Endothelial cell of umbilical vein (primary cell): ENCODE measurements around the gene TENT4B. TPM values are rescaled to one million over a fixed set of nuclear protein-coding genes. Genes with fewer than 3 reads are reported as not detected.

ENCODE experiments used
- BruUV-seq: library from RNA; stranded (reverse); fragments of 400-500 nt; replicated peaks from 2 replicates; lab custom pipeline; 2021; lab: Mats Ljungman, UMichigan
- CTCF ChIA-PET: fragments of 300-600, 350-600 bp; sonication (Branson Sonifier 250); formaldehyde crosslinking; loops from one replicate; lab custom pipeline; 2021; ENCODE audit warnings: antibody characterized with exemption, inconsistent platforms; lab: Charles Lee
- POLR2A ChIA-PET: fragments of 300-600, 350-600 bp; sonication (Branson Sonifier 250); formaldehyde crosslinking; loops from one replicate; lab custom pipeline; 2021; ENCODE audit warnings: antibody characterized with exemption, inconsistent platforms; lab: Charles Lee
- DNase-seq: peaks from one replicate; pipeline ENCODE4 v3.0.0-alpha.2; 2011; ENCODE audit warnings: low read depth, low spot score
- FAIRE-seq: peaks from 2 replicates; lab custom pipeline; 2011; peaks lifted over from hg19 to GRCh38; lab: Jason Lieb, UNC
- H2AFZ ChIP-seq: 2 replicates; pipeline ENCODE4 v1.6.0; 2012; ENCODE audit warnings: low read depth, low read length, control low read depth, inconsistent platforms
- H3K27ac ChIP-seq: 2 replicates; pipeline ENCODE4 v1.5.1; 2011; ENCODE audit warnings: low read depth, mild to moderate bottlenecking, control low read depth, low read length, moderate library complexity; ENCODE audit not compliant: insufficient read depth
- H3K27me3 ChIP-seq, 2 experiments: 2 replicates each; pipeline versions ENCODE4 v1.6.0 to v1.6.1; 2011; ENCODE audit warnings: low read length in 2 of 2, mixed read lengths in 1 of 2; ENCODE audit not compliant: control insufficient read depth in 2 of 2, insufficient read depth in 2 of 2
- H3K36me3 ChIP-seq, 2 experiments: 2 replicates in 1 of 2; 3 replicates in 1 of 2; pipeline ENCODE4 v1.5.1; 2011; ENCODE audit warnings: low read length in 2 of 2, mild to moderate bottlenecking in 1 of 2, moderate library complexity in 1 of 2; ENCODE audit not compliant: control insufficient read depth in 2 of 2, insufficient read depth in 2 of 2; ENCODE audit errors: extremely low read depth in 1 of 2
- H3K4me1 ChIP-seq: 3 replicates; pipeline ENCODE4 v1.5.1; 2011; ENCODE audit warnings: mild to moderate bottlenecking, low read length; ENCODE audit not compliant: control insufficient read depth, insufficient read depth; ENCODE audit errors: extremely low read depth
- H3K4me2 ChIP-seq: 2 replicates; pipeline ENCODE4 v1.6.1; 2011; ENCODE audit warnings: low read length, control low read depth, mixed read lengths; ENCODE audit not compliant: insufficient read depth
- H3K4me3 ChIP-seq, 3 experiments: fragments of 200-600 bp in 1 of 3; sonication (generic), shearing (Covaris generic) in 1 of 3; replicated peaks in 1 of 3; 2 replicates each; pipeline ENCODE4 v1.5.1; 2011 to 2016; ENCODE audit warnings: control low read depth in 3 of 3, low read length in 3 of 3, mild to moderate bottlenecking in 2 of 3, inconsistent platforms in 1 of 3, low read depth in 1 of 3, moderate library complexity in 1 of 3; ENCODE audit not compliant: insufficient read depth in 1 of 3
- H3K79me2 ChIP-seq: 2 replicates; pipeline ENCODE4 v1.6.0; 2012; ENCODE audit warnings: low read length, inconsistent platforms; ENCODE audit not compliant: control insufficient read depth, insufficient read depth
- H3K9ac ChIP-seq: replicated peaks from 2 replicates; pipeline ENCODE3; 2011; ENCODE audit warnings: low read length, control low read depth; ENCODE audit not compliant: insufficient read depth; ENCODE audit errors: extremely low read depth
- H3K9me1 ChIP-seq: replicated peaks from 3 replicates; pipeline ENCODE4 v1.6.0; 2011; ENCODE audit warnings: mild to moderate bottlenecking, low read length; ENCODE audit not compliant: control insufficient read depth, insufficient read depth; ENCODE audit errors: extremely low read depth
- H3K9me3 ChIP-seq: replicated peaks from 2 replicates; pipeline ENCODE4 v1.5.1; 2012; ENCODE audit warnings: low read length, inconsistent platforms; ENCODE audit not compliant: control insufficient read depth, insufficient read depth
- H4K20me1 ChIP-seq: replicated peaks from 2 replicates; pipeline ENCODE3; 2011; ENCODE audit warnings: mild to moderate bottlenecking, low read length; ENCODE audit not compliant: control insufficient read depth, insufficient read depth; ENCODE audit errors: extremely low read depth
- CTCF ChIP-seq, 2 donors: IDR thresholded peaks; 1 replicate in 1 of 2; 2 replicates in 1 of 2; pipeline ENCODE4 v1.5.1; 2011; ENCODE audit warnings: low read length in 2 of 2, mild to moderate bottlenecking in 2 of 2, moderate library complexity in 2 of 2, control low read depth in 1 of 2, inconsistent platforms in 1 of 2, low read depth in 1 of 2; ENCODE audit not compliant: insufficient read depth in 1 of 2; ENCODE audit errors: extremely low read depth in 1 of 2
- EZH2 ChIP-seq: IDR thresholded peaks from 2 replicates; pipeline ENCODE4 v1.6.1; 2012; ENCODE audit warnings: borderline replicate concordance, low read depth, mild to moderate bottlenecking, moderate library complexity, low read length, inconsistent platforms; ENCODE audit not compliant: severe bottlenecking
- FOS ChIP-seq: IDR thresholded peaks from 2 replicates; pipeline ENCODE4 v1.6.1; 2011; ENCODE audit warnings: mild to moderate bottlenecking, low read length, moderate library complexity, borderline replicate concordance; ENCODE audit not compliant: insufficient read depth
- GATA2 ChIP-seq: IDR thresholded peaks from 2 replicates; pipeline ENCODE4 v1.7.0; 2011; ENCODE audit warnings: low read depth, mild to moderate bottlenecking, moderate library complexity, mixed read lengths, low read length; ENCODE audit not compliant: insufficient read length, insufficient read depth
- JUN ChIP-seq: IDR thresholded peaks from 2 replicates; pipeline ENCODE4 v1.6.1; 2011; ENCODE audit warnings: borderline replicate concordance, low read depth; ENCODE audit not compliant: insufficient read length, insufficient read depth
- MAX ChIP-seq: IDR thresholded peaks from 2 replicates; pipeline ENCODE4 v1.6.1; 2011; ENCODE audit not compliant: insufficient read depth, insufficient read length
- MYC ChIP-seq: IDR thresholded peaks from one replicate; pipeline ENCODE4 v1.6.1; 2011; ENCODE audit warnings: mild to moderate bottlenecking, low read depth, low read length
- POLR2A ChIP-seq: IDR thresholded peaks from 2 replicates; pipeline ENCODE4 v1.6.1; 2012; ENCODE audit warnings: low read depth, mild to moderate bottlenecking, control low read depth, low read length
- POLR2AphosphoS5 ChIP-seq: IDR thresholded peaks from 2 replicates; pipeline ENCODE4 v1.6.1; 2012; ENCODE audit warnings: low read depth, mild to moderate bottlenecking, control low read depth, low read length, moderate library complexity; ENCODE audit not compliant: insufficient read depth
- dilution Hi-C: fragments of 300-500 bp; cut with MboI; formaldehyde crosslinking; loops from one replicate; pipeline ENCODE4 v1.15.0; 2019; ENCODE audit warnings: low sequenced_read_pairs; ENCODE audit not compliant: extremely low pct_ligation_motif_present
- intact Hi-C: fragments of 100-400 bp; cut with micrococcal nuclease; formaldehyde crosslinking; loops from one replicate; pipeline ENCODE4 v1.10.0; 2022
- polyA plus RNA-seq, 4 experiments: library from polyadenylated mRNA; depleted of rRNA in 3 of 4; stranded (reverse) in 3 of 4; unstranded in 1 of 4; fragments of >200 nt; gene quantifications; 2 replicates each; pipeline versions ENCODE4 v1.2.1 to v1.2.3, GENCODE V29; 2011 to 2012; ENCODE audit warnings: missing spikeins in 1 of 4
- total RNA-seq: library from RNA; stranded (reverse); gene quantifications from 2 replicates; pipeline ENCODE4 v1.2.3, GENCODE V29; 2021

TENT4B gene
- total and polyA plus RNA-seq, 2 donors (not counting 3 experiments of a cell fraction or from before 2014, with no cell fraction given): 4.2 to 13.1 TPM

DNA sequence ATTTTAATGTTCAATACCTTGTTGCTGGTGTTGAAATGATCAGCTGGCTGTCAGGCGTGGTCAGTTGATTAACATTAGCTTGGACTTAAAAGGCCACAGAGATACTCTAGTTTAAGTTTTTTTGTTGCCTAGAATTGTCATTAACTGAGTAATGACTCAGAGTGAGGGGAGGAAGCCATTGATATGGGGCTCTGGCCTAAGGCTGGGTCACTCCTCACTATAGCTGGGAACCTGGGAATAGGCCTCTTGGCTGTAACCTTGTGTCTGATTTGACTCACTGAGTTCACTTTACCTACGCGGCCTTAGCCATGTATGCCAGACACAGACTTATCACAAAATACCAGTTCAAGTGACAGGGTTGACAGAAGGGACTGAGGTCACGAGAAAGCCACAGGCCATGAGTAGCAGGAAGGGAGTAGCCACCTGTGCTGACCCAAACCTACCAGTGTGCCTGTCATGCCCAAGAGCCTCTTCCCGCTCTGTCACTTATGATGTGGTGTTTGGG, 75.3 kb downstream of the TENT4B start:
- no peak overlapping the region for H3K27ac ChIP-seq
- ChIA-PET POLR2A (no interaction called here), CTCF (interaction anchor here (0.9 to 1.6 kb wide), 3 partner anchors 17 to 437 kb away, joined by 3 read pairs; no protein-coding TSS in a partner anchor)
- no peak for TF ChIP-seq FOS
- no peak for TF ChIP-seq POLR2A
- no peak for TF ChIP-seq JUN
- TF ChIP-seq GATA2: no peak
- TF ChIP-seq MYC: no peak
- TF ChIP-seq MAX: no peak
- TF ChIP-seq EZH2: no peak
- TF ChIP-seq POLR2AphosphoS5: no peak
- TF ChIP-seq CTCF (IDR thresholded peaks at IDR 0.05; ENCODE audit: extremely low read depth in 1 of 2, insufficient read depth in 1 of 2, low read depth in 1 of 2, low read length in 2 of 2): no peak
- no peak overlapping the region for H3K9ac ChIP-seq
- no peak for FAIRE-seq
- no peak overlapping the region for H2AFZ ChIP-seq
- H3K4me2 ChIP-seq: no peak overlapping the region
- peaks cover 2 to 12% of the 10 kb centered on the region in 2 experiments for H3K36me3 ChIP-seq
- intact Hi-C loops (no loop called here), dilution Hi-C loops (no loop called here)
- no peaks in the 10 kb centered on the region for H3K9me3 ChIP-seq
- no peak for DNase-seq
- H3K4me3 ChIP-seq: no peak overlapping the region
- no peaks in the 10 kb centered on the region for H4K20me1 ChIP-seq
- H3K79me2 ChIP-seq: no peaks in the 10 kb centered on the region
- no peaks in the 10 kb centered on the region for H3K9me1 ChIP-seq
- no peaks in the 10 kb centered on the region for H3K4me1 ChIP-seq
- H3K27me3 ChIP-seq: no peaks in the 10 kb centered on the region
- BruUV-seq: no TSS peak
